ENCODE results near the gene SART3. TPM values are rescaled to one million over a fixed set of nuclear protein-coding genes. Genes with fewer than 3 reads are reported as not detected.

The SART3 gene
- total RNA-seq, 4 donors from 2014 or later: 67.8 to 205 (median 77.7) TPM

GRCh38 chr12:108565976-108566375 is 5.0 kb upstream of the SART3 start:
- H3K9me3 ChIP-seq: no peaks in the 10 kb centered on the region
- DNase-seq: peak; percentile 54 to 84 (median 63)
- H3K27ac ChIP-seq: peak overlapping the region in 3 of 4 donors; percentile 27 to 53 (median 30)
- H3K27me3 ChIP-seq: no peaks in the 10 kb centered on the region
- no peak for TF ChIP-seq POLR2A (IDR thresholded peaks at IDR 0.05)
- no peak for TF ChIP-seq CTCF (IDR thresholded peaks at IDR 0.05)
- H3K4me1 ChIP-seq: peaks cover 0 to 23% (median 9%) of the 10 kb centered on the region in 4 donors
- peaks cover 0 to 58% (median 0%) of the 10 kb centered on the region in 3 donors for H3K36me3 ChIP-seq
- no peak overlapping the region for H3K4me3 ChIP-seq

- DNase-seq: no peak
- H3K27me3 ChIP-seq: no peaks in the 10 kb centered on the region
- TF ChIP-seq POLR2A (IDR thresholded peaks at IDR 0.05) (no peak), CTCF (IDR thresholded peaks at IDR 0.05) (no peak)
- peaks cover 0 to 24% (median 10%) of the 10 kb centered on the region in 4 donors for H3K4me1 ChIP-seq
- peaks cover 0 to 58% (median 0%) of the 10 kb centered on the region in 3 donors for H3K36me3 ChIP-seq
- H3K27ac ChIP-seq: no peak overlapping the region
- no peaks in the 10 kb centered on the region for H3K9me3 ChIP-seq
- H3K4me3 ChIP-seq: no peak overlapping the region
Observed at GRCh38 chr12:108565146-108565545, 4.2 kb upstream of the SART3 start.

GRCh38 chr12:108564724-108565123 is 3.8 kb upstream of the SART3 start:
- Histone ChIP-seq H3K9me3 (no peaks in the 10 kb centered on the region), H3K36me3 (peaks cover 0 to 56% (median 0%) of the 10 kb centered on the region in 3 donors), H3K4me3 (no peak overlapping the region), H3K27ac (no peak overlapping the region), H3K27me3 (no peaks in the 10 kb centered on the region), H3K4me1 (peaks cover 0 to 28% (median 13%) of the 10 kb centered on the region in 4 donors)
- TF ChIP-seq POLR2A (IDR thresholded peaks at IDR 0.05) (no peak), CTCF (IDR thresholded peaks at IDR 0.05) (no peak)
- DNase-seq: no peak

- peaks cover 0 to 37% (median 17%) of the 10 kb centered on the region in 4 donors for H3K4me1 ChIP-seq
- DNase-seq: no peak
- TF ChIP-seq POLR2A (IDR thresholded peaks at IDR 0.05) (no peak), CTCF (IDR thresholded peaks at IDR 0.05) (no peak)
- peaks cover 0 to 47% (median 0%) of the 10 kb centered on the region in 3 donors for H3K36me3 ChIP-seq
- no peaks in the 10 kb centered on the region for H3K27me3 ChIP-seq
- peak overlapping the region in 3 of 4 donors; percentile 84 to 93 (median 93) for H3K4me3 ChIP-seq
- peak overlapping the region in 3 of 4 donors; percentile 93 to 97 (median 96) for H3K27ac ChIP-seq
- H3K9me3 ChIP-seq: no peaks in the 10 kb centered on the region
Observed at GRCh38 chr12:108563804-108564151, 2.8 kb upstream of the SART3 start.

GRCh38 chr12:108563136-108563803 is 2.3 kb upstream of the SART3 start:
- TF ChIP-seq CTCF (IDR thresholded peaks at IDR 0.05) (peak; percentile 75 to 93 (median 85)), POLR2A (IDR thresholded peaks at IDR 0.05) (peak in 1 of 2 donors; percentile 62)
- peak; percentile 80 to 96 (median 90) for DNase-seq
- H3K4me1 ChIP-seq: peaks cover 0 to 40% (median 19%) of the 10 kb centered on the region in 4 donors

More at GRCh38 chr12:108563136-108563803, 2.3 kb upstream of the SART3 start:
- H3K4me3 ChIP-seq: peak overlapping the region; percentile 84 to 96 (median 93)
- no peaks in the 10 kb centered on the region for H3K27me3 ChIP-seq
- peak overlapping the region; percentile 93 to 97 (median 95) for H3K27ac ChIP-seq
- peaks cover 0 to 42% (median 0%) of the 10 kb centered on the region in 3 donors for H3K36me3 ChIP-seq
- no peaks in the 10 kb centered on the region for H3K9me3 ChIP-seq

Measured in Peyer's patch (tissue), 4 donors.